Measurements from ENCODE around the gene ST7L.

ST7L gene

DNA sequence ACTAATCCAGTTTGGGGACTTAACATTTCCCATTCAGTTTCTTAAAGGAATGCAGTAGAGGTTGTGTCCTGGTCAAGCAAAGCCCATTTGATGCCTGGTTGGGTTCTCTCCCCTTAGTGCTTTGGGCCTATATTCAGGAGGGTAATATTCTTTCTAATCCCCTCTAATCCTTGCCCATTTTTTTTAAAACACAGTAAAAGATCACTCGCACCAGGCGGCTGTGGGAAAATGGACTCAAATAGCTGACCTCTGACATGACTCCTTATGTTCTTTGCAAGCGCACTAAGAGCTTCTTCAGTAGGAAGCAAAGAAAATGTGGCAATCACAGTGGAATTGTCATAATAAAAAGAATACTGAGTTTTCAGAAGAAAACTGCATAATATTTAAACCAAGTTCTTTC, 60.3 kb downstream of the ST7L start:
- no peak overlapping the region for H3K27ac ChIP-seq
- no peak overlapping the region for H3K4me3 ChIP-seq

DNA sequence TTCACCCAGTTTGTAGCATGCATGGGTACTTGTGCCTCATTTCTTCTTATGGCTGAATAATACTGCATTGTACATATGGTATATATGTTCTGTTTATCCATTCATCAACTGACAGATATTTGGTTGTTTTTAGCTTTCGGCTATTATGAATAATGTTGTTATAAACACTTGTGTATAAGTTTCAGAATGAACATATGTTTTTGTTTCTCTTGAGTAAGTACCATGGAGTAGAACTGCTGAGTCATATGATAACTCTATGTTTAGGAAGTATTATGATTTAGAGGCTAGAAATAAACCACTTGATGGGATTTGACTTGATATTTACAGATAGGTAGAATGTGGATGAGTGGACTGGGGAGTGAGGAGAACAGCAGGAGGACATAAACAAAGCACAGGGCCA, 61.6 kb downstream of the ST7L start:
- Histone ChIP-seq H3K4me3 (no peak overlapping the region), H3K27ac (no peak overlapping the region)

DNA sequence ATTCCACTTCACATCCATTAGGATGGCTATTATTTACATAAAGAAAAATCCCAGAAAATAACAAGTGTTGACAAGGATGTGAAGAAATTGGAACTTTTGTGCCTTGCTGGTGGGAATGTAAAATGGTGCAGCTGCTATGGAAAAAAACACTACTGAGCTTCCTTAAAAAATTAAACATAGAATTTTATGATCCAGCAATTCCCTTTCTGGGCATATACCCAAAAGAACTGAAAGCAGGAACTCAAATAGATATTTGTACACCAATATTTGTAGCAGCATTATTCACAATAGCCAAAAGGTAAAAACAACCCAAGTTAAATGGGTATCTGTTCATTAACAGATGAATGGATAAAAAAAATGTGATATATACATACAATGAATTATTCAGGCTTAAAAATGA, 64.5 kb downstream of the ST7L start:
- no peak overlapping the region for H3K4me3 ChIP-seq
- H3K27ac ChIP-seq: no peak overlapping the region

DNA sequence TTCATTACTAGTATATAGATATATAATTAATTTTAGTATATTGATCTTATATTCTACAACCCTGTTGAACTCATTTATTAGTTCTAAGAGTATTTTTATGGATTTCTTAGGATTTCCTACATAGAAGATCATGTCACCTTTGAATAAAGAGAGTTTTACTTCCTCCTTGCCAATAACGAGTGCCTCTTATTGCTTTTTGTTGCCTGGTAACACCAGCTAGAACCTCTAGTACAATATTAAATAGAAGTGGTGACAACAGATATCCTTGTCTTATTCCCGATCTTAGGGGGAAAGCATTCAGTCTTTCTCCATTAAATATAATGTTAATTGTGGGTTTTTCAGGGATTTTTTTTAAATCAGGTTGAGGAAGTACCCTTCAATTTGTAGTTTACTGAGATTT, 69.4 kb downstream of the ST7L start:
- H3K27ac ChIP-seq: no peak overlapping the region
- H3K4me3 ChIP-seq: no peak overlapping the region

DNA sequence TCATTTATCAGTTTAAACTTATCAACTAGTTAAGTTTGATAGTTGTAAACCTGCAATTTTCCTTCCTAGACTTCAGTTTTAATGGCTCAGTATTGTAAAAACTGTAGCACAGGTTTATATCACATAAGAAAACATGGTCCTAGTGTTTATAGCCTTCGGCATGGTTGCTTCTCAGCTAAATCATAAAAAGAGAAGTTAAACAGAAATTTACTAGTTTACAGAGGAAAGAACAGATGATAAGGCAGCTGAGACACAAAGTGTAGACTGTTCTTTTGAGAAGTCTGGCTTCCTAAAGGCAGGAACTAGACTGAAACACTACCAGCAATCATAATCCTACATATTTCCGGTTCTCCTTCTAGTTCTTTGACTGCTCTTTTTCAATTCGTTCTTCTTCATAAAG, 70.4 kb downstream of the ST7L start:
- H3K4me3 ChIP-seq: no peak overlapping the region
- no peak overlapping the region for H3K27ac ChIP-seq

DNA sequence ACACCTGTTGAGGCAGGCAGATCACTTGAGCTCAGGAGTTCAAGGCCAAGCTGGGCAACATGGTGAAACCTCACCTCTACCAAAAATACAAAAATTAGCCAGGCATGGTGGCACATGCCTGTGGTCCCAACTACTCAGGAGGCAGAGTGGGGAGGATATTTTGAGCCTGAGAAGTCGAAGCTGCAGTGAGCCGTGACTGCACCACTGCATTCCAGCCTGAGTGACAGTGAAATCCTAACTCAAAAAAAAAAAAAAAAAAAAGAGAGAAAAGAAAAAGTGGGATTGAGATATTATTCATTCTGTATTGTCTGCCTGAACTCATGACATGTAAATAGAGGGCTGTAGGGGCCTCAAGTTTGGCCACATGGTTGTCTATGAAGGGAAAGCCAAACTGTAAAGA, 72.9 kb downstream of the ST7L start:
- no peak overlapping the region for H3K27ac ChIP-seq
- H3K4me3 ChIP-seq: no peak overlapping the region

DNA sequence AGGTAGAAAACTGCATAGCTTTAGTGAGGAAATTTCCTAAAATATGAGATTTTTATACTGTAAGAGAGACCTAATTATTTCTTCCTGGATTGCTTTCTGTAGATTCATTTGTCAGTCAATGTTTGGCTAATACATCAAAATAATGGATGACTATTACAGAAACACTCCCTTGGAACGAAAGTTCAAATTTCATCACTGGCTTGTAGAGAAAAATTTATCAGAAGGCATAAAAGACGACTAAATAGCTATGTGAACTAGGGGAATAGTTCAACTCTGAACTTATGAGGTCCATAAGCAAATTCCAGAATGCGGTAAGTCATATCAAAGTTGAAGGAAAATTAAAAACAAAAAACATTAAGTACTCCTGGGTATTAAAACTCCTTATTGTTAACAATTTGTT, 74.2 kb downstream of the ST7L start:
- H3K4me3 ChIP-seq: no peak overlapping the region
- peak overlapping the region in 4 of 21 experiments; percentile 15 to 68 (median 52) for H3K27ac ChIP-seq

DNA sequence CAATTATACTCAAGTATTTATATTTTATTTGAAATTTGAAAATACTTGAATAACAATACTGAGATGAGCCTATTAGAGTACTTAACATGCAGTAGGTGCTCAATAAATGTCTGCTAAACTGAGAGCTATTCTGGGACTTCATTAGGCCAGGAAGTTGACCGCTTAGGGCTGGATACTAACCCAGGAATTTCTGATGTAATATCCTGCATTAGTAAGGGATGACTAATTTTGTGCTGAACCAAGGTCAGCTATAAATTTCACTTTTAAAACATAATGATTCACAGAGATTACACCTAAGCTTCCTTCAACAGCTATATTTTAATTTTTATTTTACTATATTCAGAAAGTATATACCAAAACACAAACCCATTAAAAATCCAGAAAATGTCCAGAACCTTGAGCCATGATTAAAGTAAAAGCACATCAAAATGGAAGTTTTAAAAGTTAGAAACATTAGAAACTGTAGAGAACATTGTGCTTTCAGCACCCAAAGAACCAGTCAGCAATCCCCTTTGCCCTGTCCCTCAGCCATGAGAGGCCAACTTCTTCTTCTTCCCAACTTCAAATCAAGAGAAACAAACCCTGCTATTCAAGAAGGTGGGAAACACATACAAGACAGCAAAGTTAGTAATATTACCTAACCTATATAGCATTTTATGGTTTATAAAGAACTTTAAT, 74.8 kb downstream of the ST7L start:
- H3K4me3 ChIP-seq: no peak overlapping the region
- peak overlapping the region in 5 of 21 experiments; percentile 15 to 68 (median 55) for H3K27ac ChIP-seq

DNA sequence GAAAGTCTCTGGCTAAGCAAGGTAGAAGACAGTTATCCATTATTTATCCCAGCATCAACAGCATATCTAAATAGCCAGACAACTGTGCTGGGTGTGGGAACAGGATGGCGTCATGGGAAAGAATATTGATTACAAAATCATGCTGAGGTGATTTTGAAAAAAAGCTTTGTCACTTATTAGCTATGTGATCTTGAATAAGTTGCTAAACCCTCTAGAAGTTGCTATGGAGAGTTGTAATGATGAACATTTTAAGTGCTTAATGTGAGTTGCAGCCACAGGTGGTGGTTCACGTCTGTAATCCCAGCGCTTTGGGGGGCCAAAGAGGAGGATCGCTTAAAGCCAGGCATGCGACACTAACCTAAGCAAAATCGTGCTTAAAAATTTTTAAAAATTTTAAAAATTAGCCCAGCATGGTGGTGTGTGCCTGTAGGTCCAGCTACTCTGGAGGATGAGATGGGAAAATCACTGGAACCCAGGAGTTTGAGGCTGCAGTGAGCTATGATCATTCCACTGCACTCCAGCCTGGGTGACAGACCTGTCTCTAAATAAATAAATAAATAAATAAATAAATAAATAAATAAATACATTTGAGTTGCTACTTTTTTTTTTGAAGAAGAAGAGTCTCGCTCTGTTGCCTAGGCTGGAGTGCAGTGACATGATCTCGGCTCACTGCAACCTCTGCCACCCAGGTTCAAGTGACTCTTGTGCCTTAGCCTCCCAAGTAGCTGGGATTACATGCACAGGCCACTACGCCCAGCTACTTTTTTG, 76.6 kb downstream of the ST7L start:
- Histone ChIP-seq H3K4me3 (no peak overlapping the region), H3K27ac (no peak overlapping the region)

DNA sequence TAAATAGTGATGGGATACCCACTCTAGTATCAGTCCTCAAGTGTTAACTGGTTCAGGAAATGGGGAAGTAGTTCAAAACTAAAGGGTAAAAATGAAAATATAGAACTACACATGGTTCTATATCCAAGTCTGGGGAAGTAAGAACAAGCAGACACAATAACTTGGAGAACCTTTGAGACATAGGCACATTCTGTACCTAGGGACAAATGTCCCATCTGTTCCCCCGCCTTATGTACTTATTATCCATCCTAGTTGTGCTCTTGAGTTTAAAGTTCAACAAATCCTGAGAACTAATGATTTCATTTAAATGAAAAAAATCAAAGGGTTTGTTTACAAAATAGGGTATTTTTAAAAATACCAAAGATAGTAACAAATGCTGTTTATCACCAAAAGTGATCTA, 77.6 kb downstream of the ST7L start:
- H3K27ac ChIP-seq: no peak overlapping the region

DNA sequence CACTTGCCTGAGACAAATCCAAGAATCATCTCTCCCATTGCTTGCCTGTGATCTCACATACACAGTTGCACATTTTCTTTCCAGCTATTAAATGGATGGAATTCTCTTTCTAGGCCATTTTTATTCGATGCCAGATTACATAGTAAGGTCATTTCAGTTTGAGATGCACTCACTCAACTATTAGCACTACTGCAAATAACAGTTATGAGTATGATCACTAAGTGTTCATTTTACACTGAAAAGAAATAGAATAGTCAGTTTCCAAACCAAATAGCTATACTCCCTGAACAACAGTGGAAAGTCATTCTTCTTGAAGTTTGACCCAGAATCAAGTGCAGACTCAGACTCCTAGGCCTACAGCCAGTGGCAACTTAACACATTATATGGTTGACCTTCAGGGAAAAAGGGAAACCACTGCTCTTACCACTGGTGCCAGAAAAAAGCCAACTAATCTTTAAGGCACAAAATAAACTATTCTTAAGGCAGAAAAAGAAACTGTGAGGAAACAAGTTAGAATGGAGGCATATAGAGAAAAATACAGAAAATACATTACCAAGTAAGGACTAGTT, 78.6 kb downstream of the ST7L start:
- H3K4me3 ChIP-seq: no peak overlapping the region
- H3K27ac ChIP-seq: no peak overlapping the region

More for the DNA sequence above, 77.6 kb downstream of the ST7L start:
- no peak overlapping the region for H3K4me3 ChIP-seq

DNA sequence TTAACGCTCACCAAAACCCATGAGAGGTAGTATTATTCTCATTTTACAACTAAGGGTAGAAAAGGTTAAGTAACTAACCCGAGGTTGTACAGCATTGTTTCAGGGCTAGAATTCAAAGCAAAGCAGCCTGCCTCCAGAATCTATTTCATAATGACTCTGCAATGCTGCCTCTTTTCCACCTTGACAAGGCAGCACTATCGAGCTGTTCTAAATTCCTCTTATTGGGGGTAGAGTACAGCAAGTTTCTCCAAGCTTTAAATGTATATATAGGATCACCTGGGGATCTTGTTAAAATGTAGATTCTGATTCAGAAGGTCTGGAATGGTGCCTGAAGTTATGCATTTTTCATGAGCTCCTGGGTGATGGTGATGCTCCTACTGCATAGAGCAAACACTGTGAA, 80.1 kb downstream of the ST7L start:
- Histone ChIP-seq H3K4me3 (no peak overlapping the region), H3K27ac (no peak overlapping the region)

DNA sequence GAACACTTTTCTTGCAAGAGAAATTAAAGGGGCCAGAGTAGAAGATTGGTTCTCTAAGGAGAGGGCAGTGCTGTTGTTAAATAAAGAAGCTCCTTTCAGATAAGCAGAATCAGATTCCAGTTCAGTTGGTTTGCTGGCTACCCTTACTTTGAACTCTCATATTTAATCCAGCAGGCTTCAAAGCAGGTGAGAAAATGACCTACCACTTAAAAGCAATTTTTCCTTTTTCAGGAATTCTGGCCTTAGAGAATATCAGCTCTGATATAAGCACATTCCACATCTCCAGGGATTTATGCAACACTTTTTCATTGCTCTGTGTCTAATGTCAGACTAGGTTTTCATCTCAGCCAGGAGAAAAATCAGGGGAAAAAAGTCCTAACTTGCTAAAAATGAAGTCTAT, 81.5 kb downstream of the ST7L start:
- Histone ChIP-seq H3K27ac (no peak overlapping the region), H3K4me3 (no peak overlapping the region)

DNA sequence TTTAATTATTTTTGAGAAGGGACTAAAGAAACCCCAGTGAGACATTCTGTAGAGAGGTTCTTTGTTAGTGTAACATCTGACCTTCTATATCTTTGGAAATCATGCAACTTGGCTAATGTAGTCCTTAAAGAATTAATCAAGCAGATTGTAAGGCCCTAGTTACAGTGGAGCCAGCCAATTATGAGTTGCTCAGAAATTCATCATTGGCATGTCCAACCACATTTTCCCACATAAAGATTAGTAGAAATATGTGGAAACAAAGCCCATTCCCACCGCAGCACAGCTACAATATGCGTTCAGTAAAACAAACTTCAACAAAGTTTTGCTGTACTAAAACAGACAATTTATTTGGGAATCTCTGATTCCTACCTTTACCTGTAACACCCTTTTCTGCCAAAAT, 82.4 kb downstream of the ST7L start:
- no peak overlapping the region for H3K4me3 ChIP-seq
- H3K27ac ChIP-seq: no peak overlapping the region

DNA sequence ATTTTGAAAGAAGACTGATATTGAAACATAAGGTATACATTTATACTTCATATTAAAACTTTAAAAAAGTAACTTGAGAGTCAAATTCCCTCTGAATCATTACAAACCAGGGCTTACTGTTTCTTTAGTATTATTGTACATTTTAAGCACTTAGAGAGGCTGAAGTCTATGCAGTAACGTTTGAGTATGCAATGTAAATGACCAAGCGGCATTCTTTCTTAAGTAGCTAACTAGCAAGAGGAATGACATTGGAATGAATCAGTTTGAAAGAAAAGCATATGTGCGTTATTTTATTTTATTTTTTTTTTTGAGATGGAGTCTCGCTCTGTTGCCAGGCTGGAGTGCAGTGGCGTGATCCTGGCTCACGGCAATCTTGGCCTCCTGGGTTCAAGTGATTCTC, 85.9 kb downstream of the ST7L start:
- Histone ChIP-seq H3K27ac (no peak overlapping the region), H3K4me3 (no peak overlapping the region)

DNA sequence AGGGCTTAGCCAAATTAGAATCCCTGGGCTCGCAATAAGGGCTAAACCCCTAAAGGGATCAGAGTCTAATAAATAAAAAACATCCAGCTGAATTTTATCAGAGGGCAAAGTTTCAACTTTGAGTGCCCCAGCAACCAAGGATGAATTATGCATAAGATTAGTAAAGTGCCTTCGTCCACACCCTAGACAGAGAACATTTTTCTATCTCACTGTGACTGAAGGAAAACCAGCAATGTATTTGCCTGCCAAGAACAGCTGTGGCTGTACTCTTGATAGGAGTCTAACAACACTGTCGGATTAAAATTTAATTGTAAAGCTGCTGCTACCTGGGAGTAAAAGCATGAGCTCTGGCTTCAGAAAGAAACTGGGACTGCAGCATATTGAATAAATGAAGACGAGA, 86.9 kb downstream of the ST7L start:
- H3K27ac ChIP-seq: peak overlapping the region in 1 of 21 experiments; percentile 19
- H3K4me3 ChIP-seq: no peak overlapping the region

DNA sequence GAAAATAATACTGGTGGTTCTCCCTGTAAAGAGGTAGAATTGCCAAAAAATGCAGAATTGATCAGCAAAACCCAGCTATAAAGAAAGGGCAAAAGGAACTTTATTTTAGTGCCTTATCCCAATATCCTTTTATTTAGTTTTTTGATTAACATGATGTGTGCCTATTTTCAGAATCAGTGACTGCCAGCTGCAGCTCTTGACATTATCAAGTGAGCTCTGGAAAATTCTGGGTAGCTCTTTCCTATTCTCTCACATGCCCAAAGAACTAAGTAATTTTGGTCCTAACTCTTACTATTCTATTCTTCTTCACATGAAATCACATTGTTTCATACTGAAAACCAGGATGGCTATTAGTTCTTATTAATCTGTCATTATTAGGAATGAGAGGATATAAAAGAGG, 88.1 kb downstream of the ST7L start:
- no peak overlapping the region for H3K27ac ChIP-seq

DNA sequence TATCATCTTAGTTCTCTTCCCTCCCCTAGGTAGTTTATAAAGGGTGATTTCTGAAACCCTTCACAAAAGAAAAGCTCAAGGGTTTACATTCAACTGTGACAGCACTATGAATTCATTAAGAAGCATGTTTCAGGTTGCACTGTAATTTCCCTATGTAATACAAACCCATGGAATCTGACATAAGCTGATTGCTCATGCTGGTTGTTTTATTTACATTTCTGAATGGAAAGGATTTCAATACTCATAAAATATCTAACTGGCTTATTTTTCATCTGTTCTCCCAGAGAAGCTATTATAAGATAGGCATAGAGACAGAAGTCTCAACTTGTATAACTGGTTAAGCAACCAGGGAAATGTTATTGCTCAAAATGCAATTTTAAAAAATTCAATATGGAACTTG, 89.6 kb downstream of the ST7L start:
- no peak overlapping the region for H3K27ac ChIP-seq
- H3K4me3 ChIP-seq: no peak overlapping the region

More for the DNA sequence above, 88.1 kb downstream of the ST7L start:
- no peak overlapping the region for H3K4me3 ChIP-seq

DNA sequence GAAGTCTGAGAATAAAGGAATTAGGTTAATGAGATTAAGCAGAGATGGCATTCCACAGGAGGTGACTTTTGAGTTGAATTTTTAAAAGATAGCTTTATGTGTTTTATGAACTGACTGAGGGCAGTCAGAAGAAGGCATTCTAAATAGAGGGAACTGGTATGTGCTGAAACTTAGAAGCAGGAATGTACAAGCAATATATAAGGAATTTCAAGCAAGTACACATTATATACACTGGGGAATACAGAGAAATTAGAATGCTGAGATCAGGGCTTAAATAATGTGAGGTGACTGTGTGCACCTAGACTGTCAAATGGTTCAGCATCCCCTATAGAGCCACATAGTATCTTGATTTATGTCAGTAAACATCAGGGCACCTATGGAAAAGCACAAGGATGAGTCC, 90.9 kb downstream of the ST7L start:
- Histone ChIP-seq H3K4me3 (no peak overlapping the region), H3K27ac (no peak overlapping the region)

DNA sequence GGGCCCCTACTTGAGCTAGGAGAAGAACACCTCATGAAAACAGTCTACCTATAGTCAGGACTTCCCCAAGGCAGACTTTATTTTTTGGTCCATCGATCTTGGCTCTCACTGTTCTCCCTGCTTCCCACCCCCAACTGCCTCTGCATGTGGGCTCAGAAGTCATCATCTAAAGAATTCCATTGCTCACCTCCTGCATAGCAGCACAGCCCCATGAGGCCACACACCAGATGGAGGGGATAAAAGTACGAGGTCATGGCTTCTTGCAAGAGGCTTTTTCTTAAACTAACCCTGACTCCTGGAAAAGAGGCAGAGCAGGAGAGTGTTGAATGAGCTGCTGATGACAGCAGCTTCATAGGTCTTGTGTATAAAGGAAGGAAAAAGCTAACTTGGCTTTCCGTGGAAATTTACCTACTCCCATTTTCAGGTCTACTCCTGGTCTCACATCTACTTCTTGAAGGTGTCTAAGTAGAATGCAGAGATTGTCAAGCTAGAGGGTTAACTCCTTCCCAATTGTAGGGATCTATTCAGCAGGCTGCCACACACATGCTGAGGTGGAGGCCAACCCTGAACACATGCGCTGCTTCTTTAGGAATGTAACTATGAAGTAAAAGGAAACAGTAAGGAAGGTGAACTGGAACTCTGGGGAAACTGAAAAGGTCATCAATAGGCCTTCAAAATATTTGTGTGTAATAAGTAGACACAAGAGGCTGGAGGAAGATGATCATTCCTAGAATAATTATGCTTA, 91.5 kb downstream of the ST7L start:
- no peak overlapping the region for H3K4me3 ChIP-seq
- H3K27ac ChIP-seq: no peak overlapping the region

DNA sequence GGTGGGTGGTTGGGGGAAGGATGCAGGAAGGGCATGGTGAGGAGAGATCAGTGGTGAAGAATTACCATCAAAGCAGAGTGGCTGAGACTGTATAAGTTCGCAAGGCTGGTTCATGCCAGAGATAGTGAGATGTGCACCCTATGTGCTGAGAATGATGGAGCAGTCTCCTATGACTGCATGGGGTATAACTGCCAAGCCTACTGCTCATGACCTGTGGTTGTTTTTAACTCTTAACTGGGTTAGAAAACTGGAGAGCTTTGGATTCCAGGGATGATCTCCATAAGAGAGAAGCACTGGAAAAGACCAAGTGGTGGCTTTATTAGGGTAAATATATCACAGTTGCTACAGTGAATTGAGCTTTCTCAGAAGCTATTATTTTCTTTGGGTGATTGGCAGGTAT, 94.0 kb downstream of the ST7L start:
- H3K27ac ChIP-seq: no peak overlapping the region
- no peak overlapping the region for H3K4me3 ChIP-seq

Measured in skin epidermis (tissue), 12 donors.